Psoas muscle (tissue), 8 donors: ENCODE measurements around the gene ZNF433. TPM values are rescaled to one million over a fixed set of nuclear protein-coding genes. Genes with fewer than 3 reads are reported as not detected.

Source experiments
- ATAC-seq, 4 donors: fragments of 200-7000 bp; cut with Tn5 transposase; one replicate each; pipeline ENCODE4 v1.9.1; 2020; ENCODE audit warnings: moderate library complexity in 3 of 4, mild to moderate bottlenecking in 2 of 4
- DNase-seq, 2 donors: peaks; one replicate each; pipeline ENCODE4 v3.0.0-alpha.2; 2020
- H3K27ac ChIP-seq: fragments of 200-600 bp; one replicate; pipeline ENCODE4 v1.8.0; 2022
- H3K27me3 ChIP-seq, 3 donors: fragments of 200-600 bp in 1 of 3; one replicate each; pipeline versions ENCODE4 v1.6.1 to v1.8.0; 2013 to 2022; ENCODE audit warnings: low read length in 2 of 3, mild to moderate bottlenecking in 2 of 3, moderate library complexity in 1 of 3; ENCODE audit not compliant: insufficient read depth in 3 of 3
- H3K36me3 ChIP-seq, 2 donors: fragments of 200-600 bp in 1 of 2; one replicate each; pipeline versions ENCODE4 v1.6.1 to v1.8.0; 2013 to 2022; ENCODE audit warnings: low read depth in 1 of 2, mild to moderate bottlenecking in 1 of 2, moderate library complexity in 1 of 2; ENCODE audit not compliant: insufficient read depth in 1 of 2
- H3K4me1 ChIP-seq: fragments of 200-600 bp; one replicate; pipeline ENCODE4 v1.8.0; 2022
- H3K4me3 ChIP-seq: fragments of 200-600 bp; one replicate; pipeline ENCODE4 v1.8.0; 2022; ENCODE audit warnings: mild to moderate bottlenecking
- H3K9me3 ChIP-seq: fragments of 200-600 bp; one replicate; pipeline ENCODE4 v1.8.0; 2022
- CTCF ChIP-seq: fragments of 200-600 bp; IDR thresholded peaks from one replicate; pipeline ENCODE4 v1.8.0; 2022; ENCODE audit warnings: antibody characterized with exemption
- WGBS, 3 donors: extraction: QIAGEN DNeasy Blood & Tissue Kit; methylation state at CpG; one replicate each; pipeline versions ENCODE4 v1.1.6 to v1.1.7; 2013; 5-methylcytosine and 5-hydroxymethylcytosine counted together
- intact Hi-C, 2 donors: fragments of 100-400 bp; cut with DNase I; formaldehyde crosslinking; loops; one replicate each; pipeline versions ENCODE4 v1.11.0 to v1.14.2; 2022
- polyA plus RNA-seq, 3 donors: library from polyadenylated mRNA; stranded (reverse); fragments of 200-250 nt; gene quantifications; one replicate each; pipeline ENCODE4 v1.2.3, GENCODE V29; 2013
- total RNA-seq, 4 donors: library from RNA; stranded (reverse); fragmentation: NEBNext Ultra II Directional in 2 of 4; extraction: Animal tissue kit (Norgen Biotek cat#: 25700) in 2 of 4; gene quantifications; one replicate each; pipeline versions ENCODE4 v1.2.1 to v1.2.4, GENCODE V29; 2021 to 2023
- donor health status: healthy with polysubstance abuse.
- donor health status: DM: no; HTN: no; CAD: no; lungs with moderate emphysema.
- donor health status: Bipolar disorder and iron deficiency.
- donor health status: healthy.
- donor health status: DM: yes; HTN: yes; CAD: no.
- donor health status: DM: no; HTN: no; CAD: no.
- donor health status: DM: no; HTN: no; CAD: no.
- donor health status: DM: yes; HTN: yes; CAD: no.

ZNF433 gene
- total and polyA plus RNA-seq, 7 donors, result 1.4 to 4.2 (median 2.8) TPM

GRCh38 chr19:11989112-11989456 lies 46.4 kb downstream of the ZNF433 start:
- Histone ChIP-seq H3K9me3 (no peaks in the 10 kb centered on the region), H3K4me3 (peak overlapping the region; percentile 79), H3K27ac (peak overlapping the region; percentile 84), H3K36me3 (peaks cover 0 to 6% of the 10 kb centered on the region in 2 donors), H3K4me1 (no peaks in the 10 kb centered on the region), H3K27me3 (no peaks in the 10 kb centered on the region)
- intact Hi-C loops, result loop anchor here (1.0 to 5.0 kb wide), 6 partner anchors 24 to 192 kb away; partner anchors contain the start of genes ZNF491 (in 1 of the 2) and ZNF763 (in 1 of the 2)
- no peak for TF ChIP-seq CTCF
- WGBS, 3 donors, result 71 to 76% (median 71%) methylated on average over 9 of the region's 9 CpGs
- ATAC-seq (no peak), DNase-seq (no peak)

- no peak for TF ChIP-seq CTCF
- WGBS, 3 donors, result 0 to 1% (median 1%) methylated on average over 53 to 54 of the region's 54 CpGs
- Histone ChIP-seq H3K4me3 (peak overlapping the region; percentile 79), H3K27ac (peak overlapping the region; percentile 84), H3K4me1 (no peaks in the 10 kb centered on the region), H3K36me3 (peaks cover 0 to 6% of the 10 kb centered on the region in 2 donors), H3K9me3 (no peaks in the 10 kb centered on the region), H3K27me3 (no peaks in the 10 kb centered on the region)
- DNase-seq (peak; percentile 97), ATAC-seq (peak; percentile 98 to 99 (median 99))
- intact Hi-C loops, result loop anchor here (2.0 to 5.0 kb wide), 5 partner anchors 23 to 191 kb away; partner anchors contain the start of genes ZNF491 (in 1 of the 2) and ZNF763 (in 1 of the 2)
These were observed 47.8 kb downstream of the ZNF433 start for GRCh38 chr19:11987405-11988281.

- ATAC-seq, result no peak
- H3K9me3 ChIP-seq, result peaks cover 5% of the 10 kb centered on the region
- DNase-seq, result no peak
- H3K36me3 ChIP-seq, result peaks cover 0 to 6% of the 10 kb centered on the region in 2 donors
- no peak for TF ChIP-seq CTCF
- no peaks in the 10 kb centered on the region for H3K4me1 ChIP-seq
- 93 to 96% (median 95%) methylated on average over 17 of the region's 17 CpGs for WGBS, 3 donors
- H3K4me3 ChIP-seq, result no peak overlapping the region
- no peak overlapping the region for H3K27ac ChIP-seq
- intact Hi-C loops, result loop anchor here in 1 of 2 donors (5.0 kb wide), 1 partner anchor 189 kb away; the partner anchor contains the start of gene ZNF491
- H3K27me3 ChIP-seq, result no peaks in the 10 kb centered on the region
These were observed 48.7 kb downstream of the ZNF433 start for GRCh38 chr19:11986754-11987153.

- TF ChIP-seq CTCF, result no peak
- DNase-seq (no peak), ATAC-seq (no peak)
- 18 to 24% (median 19%) methylated on average over 5 of the region's 5 CpGs for WGBS, 3 donors
- Histone ChIP-seq H3K27ac (no peak overlapping the region), H3K27me3 (no peaks in the 10 kb centered on the region), H3K9me3 (peaks cover 22% of the 10 kb centered on the region), H3K4me3 (no peak overlapping the region), H3K36me3 (peaks cover 0 to 6% of the 10 kb centered on the region in 2 donors), H3K4me1 (no peaks in the 10 kb centered on the region)
- intact Hi-C loops, result loop anchor here in 1 of 2 donors (5.0 kb wide), 1 partner anchor 188 kb away; the partner anchor contains the start of gene ZNF491
These were observed 50.5 kb downstream of the ZNF433 start for GRCh38 chr19:11984986-11985385.
